A549 (cell line): Measurements from ENCODE around the gene HIVEP3. TPM values are rescaled to one million over a fixed set of nuclear protein-coding genes. Genes with fewer than 3 reads are reported as not detected.

Source experiments
- ATAC-seq, 2 experiments: fragments of 200-7000 bp in 1 of 2; fragments of >200 bp in 1 of 2; cut with Nextera tagmentation in 1 of 2; cut with Tn5 transposase in 1 of 2; 3 replicates each; pipeline versions ENCODE4 v1.8.0 to v1.9.1; 2018 to 2020; ENCODE audit warnings: mild to moderate bottlenecking in 1 of 2, moderate library complexity in 1 of 2
- CTCF ChIA-PET: fragments of 300-600 bp; sonication (Branson Sonifier 250); formaldehyde crosslinking; extraction: SDS; loops from one replicate; lab custom pipeline; 2021; ENCODE audit warnings: antibody characterized with exemption, inconsistent platforms; lab: Yijun Ruan, JAX
- POLR2A ChIA-PET: fragments of 350-600 bp; formaldehyde crosslinking; extraction: SDS; loops from one replicate; lab custom pipeline; 2021; ENCODE audit warnings: antibody characterized with exemption, inconsistent platforms; lab: Yijun Ruan, JAX
- DNase-seq, 2 experiments: peaks; one replicate each; pipeline versions ENCODE4 v3.0.0 to v3.0.0-alpha.2; 2011 to 2016; ENCODE audit warnings: low read depth in 1 of 2, low spot score in 1 of 2
- FAIRE-seq: peaks from 2 replicates; lab custom pipeline; 2011; peaks lifted over from hg19 to GRCh38; lab: Jason Lieb, UNC
- H3K27ac ChIP-seq, 2 experiments: fragments of >200 bp; sonication (Bioruptor Twin); formaldehyde crosslinking; 3 replicates each; pipeline ENCODE4 v1.5.1; 2016 to 2017
- H3K4me1 ChIP-seq: fragments of >200 bp; sonication (Bioruptor Twin); formaldehyde crosslinking; 3 replicates; pipeline ENCODE4 v1.6.1; 2016
- H3K4me2 ChIP-seq: fragments of >200 bp; sonication (Bioruptor Twin); formaldehyde crosslinking; 3 replicates; pipeline ENCODE4 v1.6.1; 2016
- H3K4me3 ChIP-seq: fragments of >200 bp; sonication (Bioruptor Twin); formaldehyde crosslinking; 3 replicates; pipeline ENCODE4 v1.5.1; 2016
- H3K9me3 ChIP-seq: fragments of >200 bp; sonication (Bioruptor Twin); formaldehyde crosslinking; 3 replicates; pipeline ENCODE4 v1.6.1; 2016
- BCL3 ChIP-seq: fragments of >200 bp; sonication (Bioruptor Twin); formaldehyde crosslinking; IDR thresholded peaks from 3 replicates; pipeline ENCODE4 v1.6.1; 2016
- CBX2 ChIP-seq: fragments of 200-600 bp; sonication (generic); IDR thresholded peaks from 2 replicates; pipeline ENCODE4 v1.6.1; 2016; ENCODE audit warnings: low read depth, mild to moderate bottlenecking, borderline replicate concordance
- EHMT2 ChIP-seq: fragments of 200-600 bp; sonication (generic); IDR thresholded peaks from 2 replicates; pipeline ENCODE4 v1.6.1; 2016; ENCODE audit warnings: antibody characterized with exemption, low read depth, mild to moderate bottlenecking, moderate library complexity
- ELK1 ChIP-seq: fragments of 150-350 bp; IDR thresholded peaks from 2 replicates; pipeline ENCODE4 v1.6.1; 2014; ENCODE audit warnings: low read depth, mild to moderate bottlenecking, low read length
- ESRRA ChIP-seq: fragments of 150-350 bp; IDR thresholded peaks from 2 replicates; pipeline ENCODE4 v1.6.1; 2014; ENCODE audit warnings: mild to moderate bottlenecking, low read length, borderline replicate concordance
- FOSL2 ChIP-seq, 2 experiments: fragments of 450-650 bp in 1 of 2; fragments of >200 bp in 1 of 2; sonication (Bioruptor Twin) in 1 of 2; formaldehyde crosslinking; IDR thresholded peaks; 2 replicates each; pipeline versions ENCODE4 v1.5.0 to v1.6.1; 2016 to 2020; ENCODE audit warnings: mild to moderate bottlenecking in 1 of 2, moderate library complexity in 1 of 2
- HDAC2 ChIP-seq: fragments of 200-600 bp; sonication (generic); IDR thresholded peaks from 2 replicates; pipeline ENCODE4 v1.6.1; 2016
- HES2 ChIP-seq: fragments of >200 bp; sonication (Bioruptor Twin); formaldehyde crosslinking; IDR thresholded peaks from 2 replicates; pipeline ENCODE4 v1.6.1; 2016
- HEYL ChIP-seq: fragments of 250-450 bp; sonication (Bioruptor Pico); IDR thresholded peaks from 2 replicates; pipeline ENCODE4 v1.8.0; 2021; ENCODE audit warnings: mild to moderate bottlenecking, moderate library complexity
- HOXA7 ChIP-seq: fragments of 250-450 bp; sonication (Bioruptor Pico); IDR thresholded peaks from 2 replicates; pipeline ENCODE4 v1.5.0; 2020; ENCODE audit warnings: mild to moderate bottlenecking, moderate library complexity
- HOXB5 ChIP-seq: fragments of 250-450 bp; sonication (Bioruptor Pico); IDR thresholded peaks from 2 replicates; pipeline ENCODE4 v1.5.0; 2020; ENCODE audit warnings: mild to moderate bottlenecking, moderate library complexity
- KDM1A ChIP-seq: fragments of 200-600 bp; sonication (generic); IDR thresholded peaks from 2 replicates; pipeline ENCODE4 v1.6.1; 2016; ENCODE audit warnings: low read depth, mild to moderate bottlenecking
- MAFK ChIP-seq: fragments of 450-650 bp; IDR thresholded peaks from 2 replicates; pipeline ENCODE4 v1.6.1; 2014; ENCODE audit not compliant: partially characterized antibody
- PBX3 ChIP-seq: IDR thresholded peaks from 2 replicates; pipeline ENCODE4 v1.6.1; 2012
- PHF8 ChIP-seq: fragments of 200-600 bp; sonication (generic); IDR thresholded peaks from 2 replicates; pipeline ENCODE4 v1.6.1; 2016; ENCODE audit warnings: low read depth, mild to moderate bottlenecking, antibody characterized with exemption, moderate library complexity, borderline replicate concordance
- POLR2AphosphoS2 ChIP-seq: conservative IDR thresholded peaks from 2 replicates; pipeline ENCODE4 v1.6.1; 2012; ENCODE audit warnings: low read length, improper control_type of control experiment, inconsistent platforms
- RCOR1 ChIP-seq: fragments of 150-350 bp; IDR thresholded peaks from 2 replicates; pipeline ENCODE4 v1.6.1; 2014; ENCODE audit warnings: antibody characterized with exemption, low read length, low read depth
- SREBF2 ChIP-seq: fragments of 450-650 bp; IDR thresholded peaks from 2 replicates; pipeline ENCODE4 v1.6.1; 2014; ENCODE audit warnings: mild to moderate bottlenecking, moderate library complexity
- TFCP2L1 ChIP-seq: fragments of 250-450 bp; sonication (Bioruptor Pico); IDR thresholded peaks from 2 replicates; pipeline ENCODE4 v1.5.0; 2021; ENCODE audit warnings: mild to moderate bottlenecking
- USF2 ChIP-seq: fragments of 450-650 bp; IDR thresholded peaks from 2 replicates; pipeline ENCODE4 v1.6.1; 2014; ENCODE audit warnings: antibody characterized with exemption
- ZC3H11A ChIP-seq: fragments of 450-650 bp; IDR thresholded peaks from 2 replicates; pipeline ENCODE4 v1.6.1; 2014; ENCODE audit warnings: antibody characterized with exemption, mild to moderate bottlenecking
- ZSCAN20 ChIP-seq: fragments of 250-450 bp; sonication (Bioruptor Pico); IDR thresholded peaks from 2 replicates; pipeline ENCODE4 v1.8.0; 2022; ENCODE audit warnings: mild to moderate bottlenecking, moderate library complexity
- WGBS: methylation state at CpG from one replicate; pipeline ENCODE4 v1.1.6; 2017; ENCODE audit errors: missing lambda C conversion rate; 5-methylcytosine and 5-hydroxymethylcytosine counted together
- polyA plus RNA-seq, 4 experiments: library from polyadenylated mRNA; depleted of rRNA in 3 of 4; stranded (reverse); fragments of >200 nt; fragmentation: RNase III in 1 of 4; extraction: RNeasy Plus Mini Kit Qiagen cat#74134 plus additional on column Dnase treatment in 1 of 4; gene quantifications; 2 replicates in 3 of 4; 3 replicates in 1 of 4; pipeline ENCODE4 v1.2.3, GENCODE V29; 2011 to 2017
- TF ChIP-seq, protein P1 (sequence below): IDR thresholded peaks from 2 replicates; pipeline ENCODE4 v1.6.1; 2012; ENCODE audit warnings: low read depth, borderline replicate concordance

HIVEP3 gene
- polyA plus RNA-seq, 2 of the 4 experiments (the other 2 are of a cell fraction): 1.5 to 2.0 TPM

DNA sequence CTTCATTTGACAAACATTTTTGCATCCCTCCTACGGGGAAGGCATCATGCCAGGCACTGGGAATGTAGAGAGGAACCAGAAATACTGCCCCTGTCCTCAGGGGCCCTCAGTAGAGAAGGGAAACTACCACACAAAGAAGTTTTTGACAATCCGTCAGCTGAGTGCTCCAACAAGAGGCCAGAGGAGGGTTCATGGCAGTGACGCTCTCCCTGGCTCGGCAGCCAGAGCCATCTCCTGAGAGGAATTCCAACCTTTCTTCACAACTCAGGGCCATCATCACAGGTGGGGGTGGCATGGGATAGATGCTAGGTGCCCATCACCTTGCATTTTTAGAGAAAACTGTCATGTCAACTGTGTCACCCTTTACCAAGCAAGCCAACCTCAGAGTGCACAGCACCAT is 154.1 kb downstream of the HIVEP3 start:
- DNase-seq (no peak), ATAC-seq (no peak), FAIRE-seq (no peak)
- 58% methylated on average over 4 of the region's 4 CpGs for WGBS
- Histone ChIP-seq H3K4me3 (no peak overlapping the region), H3K4me1 (no peaks in the 10 kb centered on the region), H3K4me2 (no peak overlapping the region), H3K27ac (no peak overlapping the region), H3K9me3 (no peaks in the 10 kb centered on the region)
- CTCF ChIA-PET: no interaction called here
- TF ChIP-seq RCOR1 (no peak), MAFK (no peak), HDAC2 (no peak), PBX3 (no peak), ZSCAN20 (CRISPR knock-in tag) (no peak), SREBF2 (no peak), KDM1A (no peak), BCL3 (no peak), HOXA7 (CRISPR knock-in tag) (no peak), FOSL2 (IDR thresholded peaks at IDR 0.05) (no peak), FOSL2 (CRISPR knock-in tag; IDR thresholded peaks at IDR 0.05) (no peak), USF2 (no peak), HOXB5 (no peak), HES2 (no peak), CBX2 (no peak), POLR2AphosphoS2 (no peak), ELK1 (no peak), HEYL (no peak), TFCP2L1 (CRISPR knock-in tag) (no peak)
- TF ChIP-seq, protein P1, sequence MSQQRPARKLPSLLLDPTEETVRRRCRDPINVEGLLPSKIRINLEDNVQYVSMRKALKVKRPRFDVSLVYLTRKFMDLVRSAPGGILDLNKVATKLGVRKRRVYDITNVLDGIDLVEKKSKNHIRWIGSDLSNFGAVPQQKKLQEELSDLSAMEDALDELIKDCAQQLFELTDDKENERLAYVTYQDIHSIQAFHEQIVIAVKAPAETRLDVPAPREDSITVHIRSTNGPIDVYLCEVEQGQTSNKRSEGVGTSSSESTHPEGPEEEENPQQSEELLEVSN: no peak
- POLR2A ChIA-PET: no interaction called here

- ChIA-PET POLR2A (no interaction called here), CTCF (no interaction called here)
- WGBS: 100% methylated on average over 1 of the region's 1 CpG
- Histone ChIP-seq H3K9me3 (no peaks in the 10 kb centered on the region), H3K4me1 (no peaks in the 10 kb centered on the region), H3K27ac (no peak overlapping the region), H3K4me3 (no peak overlapping the region), H3K4me2 (no peak overlapping the region)
- DNase-seq: no peak
- ATAC-seq: no peak
- no peak for FAIRE-seq
- no peak for TF ChIP-seq PHF8
- no peak for TF ChIP-seq ELK1
- no peak for TF ChIP-seq ZC3H11A
- TF ChIP-seq KDM1A: no peak
- no peak for TF ChIP-seq ESRRA
- TF ChIP-seq HDAC2: no peak
- TF ChIP-seq EHMT2: no peak
Measured at GRCh38 chr1:41762777-41763176, 155.9 kb downstream of the HIVEP3 start.
